Cardiac fibroblast (primary cell): ENCODE data around the gene PHOSPHO1.
A peak's percentile ranks its signal among the peaks of the same experiment; 100 is the strongest.

Experiments
- DNase-seq, 2 donors: peaks; one replicate each; pipeline versions ENCODE4 v3.0.0 to v3.0.0-alpha.2; 2010; ENCODE audit warnings: low read depth in 2 of 2
- H3K4me3 ChIP-seq, 2 donors: replicated peaks in 1 of 2; 1 replicate in 1 of 2; 2 replicates in 1 of 2; pipeline ENCODE4 v1.5.1; 2011; ENCODE audit warnings: low read depth in 2 of 2, low read length in 2 of 2, mild to moderate bottlenecking in 2 of 2, moderate library complexity in 1 of 2
- TF ChIP-seq, protein P1 (sequence below): IDR thresholded peaks from one replicate; pipeline ENCODE4 v1.5.1; 2011; ENCODE audit warnings: low read depth, mild to moderate bottlenecking, low read length, inconsistent platforms

The PHOSPHO1 gene

DNA sequence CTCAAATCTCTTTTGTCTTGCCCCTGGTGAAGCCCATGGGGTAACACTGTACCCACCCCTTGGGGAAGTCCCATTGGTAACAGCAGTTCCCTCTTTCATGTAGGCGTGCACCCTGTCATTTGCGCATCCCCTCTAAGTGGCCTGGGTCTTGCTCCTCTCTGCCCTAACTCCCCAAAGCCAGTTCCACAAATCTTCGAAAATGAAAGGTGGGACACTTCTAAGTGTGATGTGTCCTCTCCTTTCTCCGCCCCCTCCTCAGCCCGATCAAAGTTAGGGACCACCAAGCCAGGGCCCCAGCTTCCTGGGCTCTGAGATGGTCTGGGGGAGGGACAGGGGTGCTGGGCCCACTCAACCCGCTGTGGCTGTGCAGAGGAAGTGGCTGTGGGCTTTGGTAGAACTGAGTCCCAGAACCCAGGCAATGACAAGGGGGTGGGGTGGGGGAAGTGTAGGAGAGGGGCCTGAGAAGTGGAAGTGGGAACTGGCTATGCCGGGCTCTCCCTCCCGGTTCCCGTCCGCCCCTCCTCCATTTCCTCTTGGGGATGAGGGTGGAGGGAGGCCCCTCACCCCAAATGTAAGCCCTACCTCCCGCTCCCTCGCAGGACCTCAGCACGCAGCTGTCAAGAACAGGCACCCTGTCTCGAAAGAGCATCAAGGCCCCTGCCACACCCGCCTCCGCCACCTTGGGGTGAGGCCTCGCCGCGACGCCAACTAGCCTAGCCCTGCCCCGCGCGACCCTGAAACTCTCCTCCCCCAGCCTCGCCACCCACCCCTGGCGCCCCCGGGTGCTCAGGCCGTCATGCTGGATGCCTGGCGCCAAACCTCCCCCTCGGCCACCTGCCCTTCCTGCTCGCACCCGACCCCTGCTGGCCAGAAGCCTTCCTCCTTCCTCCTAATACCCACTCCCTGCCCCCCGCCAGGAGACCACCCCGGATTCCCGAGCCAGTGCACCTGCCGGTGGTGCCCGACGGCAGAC is 11.4 kb downstream of the PHOSPHO1 start:
- no peak overlapping the region for H3K4me3 ChIP-seq
- TF ChIP-seq, protein P1, sequence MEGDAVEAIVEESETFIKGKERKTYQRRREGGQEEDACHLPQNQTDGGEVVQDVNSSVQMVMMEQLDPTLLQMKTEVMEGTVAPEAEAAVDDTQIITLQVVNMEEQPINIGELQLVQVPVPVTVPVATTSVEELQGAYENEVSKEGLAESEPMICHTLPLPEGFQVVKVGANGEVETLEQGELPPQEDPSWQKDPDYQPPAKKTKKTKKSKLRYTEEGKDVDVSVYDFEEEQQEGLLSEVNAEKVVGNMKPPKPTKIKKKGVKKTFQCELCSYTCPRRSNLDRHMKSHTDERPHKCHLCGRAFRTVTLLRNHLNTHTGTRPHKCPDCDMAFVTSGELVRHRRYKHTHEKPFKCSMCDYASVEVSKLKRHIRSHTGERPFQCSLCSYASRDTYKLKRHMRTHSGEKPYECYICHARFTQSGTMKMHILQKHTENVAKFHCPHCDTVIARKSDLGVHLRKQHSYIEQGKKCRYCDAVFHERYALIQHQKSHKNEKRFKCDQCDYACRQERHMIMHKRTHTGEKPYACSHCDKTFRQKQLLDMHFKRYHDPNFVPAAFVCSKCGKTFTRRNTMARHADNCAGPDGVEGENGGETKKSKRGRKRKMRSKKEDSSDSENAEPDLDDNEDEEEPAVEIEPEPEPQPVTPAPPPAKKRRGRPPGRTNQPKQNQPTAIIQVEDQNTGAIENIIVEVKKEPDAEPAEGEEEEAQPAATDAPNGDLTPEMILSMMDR = peak; percentile 4
- no peak for DNase-seq

DNA sequence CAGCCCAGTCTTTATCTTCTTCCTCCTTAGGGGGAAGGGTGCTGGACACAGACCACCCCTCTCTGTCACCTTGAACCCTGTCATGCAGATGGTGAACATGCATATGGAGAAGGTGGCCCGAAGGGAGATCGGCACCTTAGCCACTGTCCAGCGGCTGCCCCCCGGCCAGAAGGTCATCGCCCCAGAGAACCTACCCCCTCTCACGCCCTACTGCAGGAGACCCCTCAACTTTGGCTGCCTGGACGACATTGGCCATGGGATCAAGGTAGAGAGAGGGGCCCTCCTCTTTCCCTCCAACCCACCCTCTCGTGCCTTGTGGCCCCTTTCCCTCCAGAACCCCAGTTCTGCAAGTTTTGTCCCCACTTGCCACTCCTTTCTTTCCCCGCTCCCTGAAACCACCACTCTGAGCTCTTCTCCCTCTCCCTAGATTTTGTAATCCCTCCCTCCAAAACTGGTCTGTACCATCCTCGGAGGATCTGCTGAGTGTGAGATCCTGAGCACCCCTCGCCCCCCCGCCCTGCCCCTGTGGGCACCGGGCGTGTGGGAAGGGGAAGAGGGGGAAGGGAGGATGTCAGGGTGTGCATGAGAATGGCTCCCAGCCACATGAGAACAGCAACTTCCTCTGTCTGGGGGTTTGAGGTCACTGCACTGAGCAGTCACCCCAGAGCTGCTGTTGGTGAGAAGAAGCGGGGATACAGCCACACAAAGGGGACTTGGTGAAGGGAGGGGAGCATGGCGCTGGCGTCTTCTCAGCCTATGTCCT is 12.8 kb downstream of the PHOSPHO1 start:
- DNase-seq = no peak
- no peak overlapping the region for H3K4me3 ChIP-seq
- TF ChIP-seq, protein P1 = no peak

DNA sequence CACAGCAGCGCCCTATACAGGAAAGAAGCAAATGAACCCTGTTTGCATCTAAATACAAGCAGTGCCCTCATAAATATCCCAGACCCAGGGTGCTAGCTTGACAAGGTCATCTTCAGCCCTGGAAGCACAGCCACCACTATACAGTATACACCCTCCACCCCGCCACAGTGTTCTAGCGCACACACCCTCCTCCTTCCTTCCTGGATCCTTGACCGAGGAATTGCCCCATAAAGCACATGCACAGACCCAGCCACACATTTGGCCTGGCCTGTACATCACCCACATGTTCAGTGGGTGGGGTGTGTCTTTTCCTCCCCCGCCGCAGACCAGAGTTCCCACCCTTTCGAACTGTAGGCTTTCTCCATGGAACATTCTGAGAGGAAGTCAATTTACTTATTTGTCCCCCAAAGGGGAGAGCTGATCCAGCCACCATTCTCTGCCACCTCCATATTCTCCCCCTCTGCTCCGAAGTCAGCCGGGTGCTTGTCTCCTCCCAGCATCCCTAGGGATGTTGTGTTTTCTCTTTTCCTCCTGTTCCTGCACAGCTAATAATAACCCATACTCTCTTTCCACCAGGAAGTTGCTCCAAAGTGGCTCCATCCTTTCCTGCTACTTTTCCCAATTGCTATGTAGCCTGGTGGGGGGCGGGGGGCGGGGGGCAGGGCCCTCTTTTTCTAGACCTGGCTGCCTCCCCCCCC is 13.5 kb downstream of the PHOSPHO1 start:
- TF ChIP-seq, protein P1 = no peak

DNA sequence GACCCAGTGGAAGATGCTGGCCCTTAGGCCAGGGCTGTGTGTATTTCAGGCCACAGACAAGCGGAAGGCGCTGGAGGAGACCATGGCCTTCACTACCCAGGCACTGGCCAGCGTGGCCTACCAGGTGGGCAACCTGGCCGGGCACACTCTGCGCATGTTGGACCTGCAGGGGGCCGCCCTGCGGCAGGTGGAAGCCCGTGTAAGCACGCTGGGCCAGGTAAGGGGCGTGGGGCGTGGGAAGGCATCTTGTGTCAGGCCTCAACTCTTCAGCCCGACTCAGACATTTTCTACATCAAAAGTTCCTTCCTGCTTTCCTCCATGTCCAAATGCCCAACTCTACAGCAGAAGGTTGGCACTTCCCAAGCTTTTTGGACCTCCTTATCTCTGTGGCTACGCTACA is 14.1 kb downstream of the PHOSPHO1 start:
- DNase-seq = no peak
- H3K4me3 ChIP-seq = no peak overlapping the region
- TF ChIP-seq, protein P1 = no peak

More for the DNA sequence above, 13.5 kb downstream of the PHOSPHO1 start:
- no peak for DNase-seq
- no peak overlapping the region for H3K4me3 ChIP-seq

DNA sequence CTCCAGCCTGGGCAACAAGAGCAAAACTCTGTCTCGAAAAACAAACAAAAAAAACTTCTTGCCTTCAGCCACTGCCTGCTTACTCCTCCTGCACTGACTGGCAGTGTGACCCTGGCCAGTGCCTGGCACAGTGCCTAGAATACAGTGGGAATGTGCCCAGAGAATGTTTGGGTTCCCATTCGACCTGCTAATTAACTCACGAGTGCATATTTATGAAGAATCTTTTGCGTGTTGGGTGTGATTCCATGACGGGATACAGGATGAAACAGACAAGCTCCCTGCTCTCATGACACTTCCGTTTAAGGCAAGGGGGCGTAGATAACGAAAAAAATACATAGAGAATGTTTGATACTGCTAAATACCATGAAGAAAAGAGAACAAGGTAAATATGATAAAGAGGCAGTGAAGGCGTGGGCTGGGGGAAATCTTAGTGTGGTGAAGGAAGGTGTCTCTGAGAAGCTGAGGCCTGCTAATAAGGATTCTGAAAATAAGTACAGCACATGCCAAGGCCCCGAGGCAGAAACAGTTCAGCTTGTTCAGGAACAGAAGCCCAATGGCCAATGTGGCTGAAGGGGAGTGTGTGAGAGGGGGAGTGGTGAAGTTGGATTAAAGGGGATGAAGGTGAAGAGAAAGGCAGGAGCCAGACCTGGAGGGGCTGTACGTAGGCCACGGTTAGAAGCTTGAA is 15.8 kb downstream of the PHOSPHO1 start:
- DNase-seq = no peak
- TF ChIP-seq, protein P1 = no peak
- no peak overlapping the region for H3K4me3 ChIP-seq

DNA sequence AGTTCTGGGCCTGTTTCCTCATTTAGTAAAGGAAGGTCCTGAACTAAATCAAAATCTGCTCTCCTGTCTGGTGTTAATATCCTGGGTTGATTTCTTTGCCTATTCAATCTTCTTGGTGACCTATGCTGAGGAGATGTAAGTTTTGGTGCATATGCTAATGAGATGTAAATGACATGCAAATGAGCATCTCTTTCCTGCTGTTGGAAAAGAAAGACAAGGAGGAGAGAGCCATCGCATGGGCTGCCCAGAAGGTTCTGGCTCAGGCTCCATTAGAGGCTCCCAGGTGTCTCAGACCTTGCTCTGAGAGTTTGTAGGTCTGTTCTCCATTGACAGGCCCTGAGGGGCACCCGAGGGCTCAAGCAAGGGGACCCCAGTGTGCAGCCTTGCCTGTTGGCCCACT is 16.7 kb downstream of the PHOSPHO1 start:
- no peak for DNase-seq
- no peak overlapping the region for H3K4me3 ChIP-seq
- TF ChIP-seq, protein P1 = no peak
